GM23248 (cell line): ENCODE measurements around the gene PCBP3.

ENCODE experiments used
- EZH2 ChIP-seq: fragments of 200-600 bp; sonication (generic); IDR thresholded peaks from 2 replicates; pipeline ENCODE4 v1.6.1; 2018; ENCODE audit warnings: antibody characterized with exemption, mild to moderate bottlenecking; ENCODE audit not compliant: insufficient read depth, poor library complexity, severe bottlenecking
- EZH2phosphoT487 ChIP-seq: fragments of 200-600 bp; sonication (generic); IDR thresholded peaks from 2 replicates; pipeline ENCODE4 v1.6.1; 2018; ENCODE audit warnings: antibody characterized with exemption, moderate library complexity, mild to moderate bottlenecking, low read depth; ENCODE audit not compliant: insufficient read depth

DNA sequence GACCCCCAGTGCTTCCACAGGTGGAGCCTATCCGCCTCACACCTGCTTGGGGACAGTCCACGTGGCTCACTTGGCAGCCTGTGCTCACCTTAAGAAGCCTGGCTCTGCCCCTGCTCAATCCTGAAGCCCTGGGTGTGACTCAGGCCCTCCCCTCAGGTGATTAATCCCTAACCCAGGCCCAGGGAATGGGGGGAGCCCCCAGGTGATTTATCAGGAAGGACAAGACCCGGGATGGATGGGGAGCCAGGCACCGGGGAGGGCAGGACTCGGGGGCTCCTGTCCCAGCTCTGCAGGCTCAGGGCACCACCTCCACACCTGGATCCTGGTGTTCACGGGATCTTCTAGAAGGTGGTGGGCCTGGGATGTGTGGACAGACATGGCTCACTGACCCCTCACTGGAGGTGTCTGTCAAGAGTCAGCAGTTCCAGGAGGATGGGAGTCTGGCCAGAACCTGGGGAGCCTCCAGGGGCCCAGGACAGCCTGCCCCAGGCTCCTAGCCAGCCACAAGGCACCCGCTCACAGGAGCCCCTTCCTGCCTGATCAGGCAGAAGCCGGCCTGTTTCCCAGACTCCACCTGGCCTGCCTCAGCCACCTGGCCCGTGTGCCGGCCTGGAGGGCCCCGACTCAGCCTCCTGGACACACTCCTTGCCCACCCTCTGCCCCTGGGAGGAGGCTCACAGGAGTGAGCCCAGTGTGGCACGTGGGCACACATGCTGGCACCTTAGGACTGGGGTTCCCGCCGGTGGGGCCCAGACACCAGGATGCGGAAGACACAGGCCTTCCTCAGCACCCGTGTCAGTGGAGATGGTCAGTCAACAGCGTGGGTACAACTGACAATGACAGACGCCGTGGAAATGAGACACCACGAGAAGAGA is 299.5 kb downstream of the PCBP3 start:
- no peak for TF ChIP-seq EZH2phosphoT487
- no peak for TF ChIP-seq EZH2
